Thoracic aorta (tissue), 2 donors: ENCODE data around the gene KRR1. TPM values are rescaled to one million over a fixed set of nuclear protein-coding genes. Genes with fewer than 3 reads are reported as not detected.
"Not testable (repeated sequence)": the region's sequence is repeated elsewhere in the genome, so short reads cannot be mapped to it uniquely, and the experiment has no call there.

Source experiments
- ATAC-seq: fragments of 150-250 bp; one replicate; pipeline ENCODE4 v1.8.0; 2017; ENCODE audit warnings: low read depth; ENCODE audit not compliant: insufficient number of reproducible peaks, low FRiP score
- DNase-seq: peaks from one replicate; pipeline ENCODE4 v3.0.0-alpha.2; 2020; ENCODE audit warnings: low spot score
- H3K27ac ChIP-seq, 2 donors: fragments of 200-600 bp; sonication (generic); 1 replicate in 1 of 2; 2 replicates in 1 of 2; pipeline ENCODE4 v1.5.1; 2016; ENCODE audit warnings: mild to moderate bottlenecking in 2 of 2, moderate library complexity in 2 of 2
- H3K27me3 ChIP-seq: fragments of 200-600 bp; sonication (generic); replicated peaks from 2 replicates; pipeline ENCODE4 v1.6.0; 2016; ENCODE audit warnings: mild to moderate bottlenecking; ENCODE audit not compliant: insufficient read depth
- H3K36me3 ChIP-seq: fragments of 200-600 bp; sonication (generic); one replicate; pipeline ENCODE4 v1.5.1; 2016
- H3K4me1 ChIP-seq, 2 donors: fragments of 200-600 bp; sonication (generic); 1 replicate in 1 of 2; 2 replicates in 1 of 2; pipeline versions ENCODE4 v1.5.1 to v1.6.0; 2016; ENCODE audit warnings: low read depth in 2 of 2, mild to moderate bottlenecking in 1 of 2; ENCODE audit not compliant: control insufficient read depth in 1 of 2
- H3K4me3 ChIP-seq: fragments of 200-600 bp; sonication (generic); 2 replicates; pipeline ENCODE4 v1.5.1; 2016; ENCODE audit warnings: mild to moderate bottlenecking
- H3K9me3 ChIP-seq: fragments of 200-600 bp; sonication (generic); 2 replicates; pipeline ENCODE4 v1.5.1; 2016
- total RNA-seq, 2 donors: library from RNA; depleted of rRNA; stranded (reverse); fragments of >200 nt; gene quantifications; one replicate each; pipeline versions ENCODE4 v1.1.0 to v1.2.3, GENCODE V29; 2016
- TF ChIP-seq, protein P1 (sequence below): fragments of 200-600 bp; sonication (generic); IDR thresholded peaks from one replicate; pipeline ENCODE4 v1.5.1; 2019; ENCODE audit warnings: antibody characterized with exemption

The KRR1 gene
- total RNA-seq, 2 donors from 2014 or later: 30.6 to 46.8 TPM

DNA sequence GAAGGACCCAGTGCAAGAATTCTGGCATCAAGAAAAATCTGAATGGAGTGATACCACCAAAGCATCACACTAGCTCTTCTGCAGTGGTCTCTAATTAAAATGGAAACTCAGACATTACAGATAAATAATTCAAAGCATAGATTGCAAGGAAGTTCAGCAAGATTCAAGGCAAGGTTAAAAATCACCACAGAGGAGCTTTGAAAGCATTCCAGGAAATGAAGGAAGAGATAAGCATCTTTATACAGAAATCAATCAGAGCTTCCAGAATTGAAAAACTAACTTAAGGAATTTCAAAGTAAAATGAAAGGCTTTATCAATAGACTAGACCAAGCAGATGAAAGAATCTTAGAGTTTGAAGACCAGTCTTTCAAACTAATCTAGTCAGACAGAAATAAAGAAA is 51.2 kb downstream of the KRR1 start:
- H3K27me3 ChIP-seq: no peaks in the 10 kb centered on the region
- TF ChIP-seq, protein P1, sequence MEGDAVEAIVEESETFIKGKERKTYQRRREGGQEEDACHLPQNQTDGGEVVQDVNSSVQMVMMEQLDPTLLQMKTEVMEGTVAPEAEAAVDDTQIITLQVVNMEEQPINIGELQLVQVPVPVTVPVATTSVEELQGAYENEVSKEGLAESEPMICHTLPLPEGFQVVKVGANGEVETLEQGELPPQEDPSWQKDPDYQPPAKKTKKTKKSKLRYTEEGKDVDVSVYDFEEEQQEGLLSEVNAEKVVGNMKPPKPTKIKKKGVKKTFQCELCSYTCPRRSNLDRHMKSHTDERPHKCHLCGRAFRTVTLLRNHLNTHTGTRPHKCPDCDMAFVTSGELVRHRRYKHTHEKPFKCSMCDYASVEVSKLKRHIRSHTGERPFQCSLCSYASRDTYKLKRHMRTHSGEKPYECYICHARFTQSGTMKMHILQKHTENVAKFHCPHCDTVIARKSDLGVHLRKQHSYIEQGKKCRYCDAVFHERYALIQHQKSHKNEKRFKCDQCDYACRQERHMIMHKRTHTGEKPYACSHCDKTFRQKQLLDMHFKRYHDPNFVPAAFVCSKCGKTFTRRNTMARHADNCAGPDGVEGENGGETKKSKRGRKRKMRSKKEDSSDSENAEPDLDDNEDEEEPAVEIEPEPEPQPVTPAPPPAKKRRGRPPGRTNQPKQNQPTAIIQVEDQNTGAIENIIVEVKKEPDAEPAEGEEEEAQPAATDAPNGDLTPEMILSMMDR: no peak
- H3K4me1 ChIP-seq: no peaks in the 10 kb centered on the region
- H3K4me3 ChIP-seq: no peak overlapping the region
- H3K9me3 ChIP-seq: peaks cover 8% of the 10 kb centered on the region
- no peak overlapping the region for H3K27ac ChIP-seq
- ATAC-seq: no peak
- DNase-seq: no peak
- no peaks in the 10 kb centered on the region for H3K36me3 ChIP-seq

DNA sequence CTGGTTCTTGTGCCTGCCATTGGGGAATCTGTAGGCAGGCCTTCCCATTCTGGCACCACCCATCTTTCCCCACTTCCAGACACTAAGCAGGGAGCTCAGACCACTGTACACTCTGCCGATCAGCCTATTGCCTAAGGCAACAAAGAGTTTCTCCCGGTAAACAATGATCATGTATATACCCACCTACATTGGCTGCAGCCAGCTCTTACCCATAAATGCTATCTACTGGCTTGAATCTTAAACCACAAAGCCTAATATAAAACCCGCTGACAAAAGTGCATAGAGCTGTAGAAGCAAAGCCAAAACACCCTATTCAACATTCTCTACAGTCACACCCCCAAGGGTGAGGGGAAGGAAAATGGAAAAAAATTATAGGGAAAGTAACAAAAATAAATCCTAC is 51.7 kb downstream of the KRR1 start:
- H3K36me3 ChIP-seq: no peaks in the 10 kb centered on the region
- no peak overlapping the region for H3K4me3 ChIP-seq
- H3K27me3 ChIP-seq: no peaks in the 10 kb centered on the region
- no peaks in the 10 kb centered on the region for H3K4me1 ChIP-seq
- no peak for DNase-seq
- H3K9me3 ChIP-seq: peaks cover 8% of the 10 kb centered on the region
- H3K27ac ChIP-seq: no peak overlapping the region
- no peak for ATAC-seq
- TF ChIP-seq, protein P1: no peak

DNA sequence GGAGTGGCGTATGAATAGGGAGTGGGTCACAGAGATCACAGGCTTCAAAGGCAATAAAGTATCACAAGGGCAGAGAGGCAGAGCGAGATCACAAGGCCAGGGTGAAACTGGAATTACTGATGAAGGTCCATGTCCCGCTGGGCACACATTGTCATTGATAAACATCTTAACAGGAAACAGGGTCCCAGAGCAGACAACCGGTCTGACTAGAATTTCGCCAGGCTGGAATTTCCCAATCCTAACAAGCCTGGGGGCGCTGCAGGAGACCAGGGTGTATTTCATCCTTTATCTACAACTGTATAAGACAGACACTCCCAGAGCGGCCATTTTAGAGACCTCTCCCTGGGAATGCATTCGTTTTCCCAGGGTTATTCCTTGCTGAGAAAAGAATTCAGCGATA is 53.5 kb downstream of the KRR1 start:
- H3K4me3 ChIP-seq, H3K36me3 ChIP-seq, H3K4me1 ChIP-seq, H3K27ac ChIP-seq, DNase-seq, ATAC-seq, H3K9me3 ChIP-seq, H3K27me3 ChIP-seq: not testable (repeated sequence)

DNA sequence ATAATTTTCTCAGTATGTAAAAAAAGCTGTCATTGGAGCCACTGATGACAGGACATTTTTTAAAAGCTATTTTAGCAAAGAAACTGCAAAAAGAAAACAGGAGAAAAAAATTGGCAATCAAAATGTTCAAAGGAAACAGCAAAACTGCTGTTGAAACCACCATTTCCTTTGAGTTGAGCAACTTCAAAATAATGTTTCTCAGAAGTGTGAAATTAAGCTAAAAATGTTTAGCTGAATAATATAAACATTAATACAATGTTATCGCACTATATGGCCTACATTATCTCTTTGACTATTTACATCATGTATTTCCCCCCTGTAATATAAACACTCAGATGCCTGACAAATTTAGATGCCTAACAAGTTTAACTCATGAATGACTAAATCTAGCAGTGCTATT is 54.2 kb downstream of the KRR1 start:
- Histone ChIP-seq H3K9me3 (peaks cover 3% of the 10 kb centered on the region), H3K27ac (no peak overlapping the region), H3K4me1 (no peaks in the 10 kb centered on the region), H3K4me3 (no peak overlapping the region), H3K36me3 (no peaks in the 10 kb centered on the region), H3K27me3 (no peaks in the 10 kb centered on the region)
- TF ChIP-seq, protein P1: no peak
- no peak for DNase-seq
- no peak for ATAC-seq

DNA sequence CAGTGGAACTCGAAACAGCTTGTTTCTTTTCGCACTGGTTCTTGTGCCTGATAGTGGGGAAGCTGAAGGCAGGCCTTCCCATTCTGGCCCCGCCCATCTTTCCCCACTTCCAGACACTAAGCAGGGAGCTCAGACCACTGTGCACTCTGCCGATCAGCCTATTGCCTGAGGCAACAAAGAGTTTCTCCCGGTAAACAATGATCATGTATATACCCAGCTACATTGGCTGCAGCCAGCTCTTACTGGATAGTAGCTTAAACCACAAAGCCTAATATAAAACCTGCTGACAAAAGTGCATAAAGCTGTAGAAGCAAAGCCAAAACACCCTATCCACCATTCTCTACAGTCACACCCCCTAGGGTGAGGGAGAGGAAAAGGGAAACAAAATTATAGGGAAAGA is 55.6 kb downstream of the KRR1 start:
- DNase-seq (no peak), ATAC-seq (no peak)
- H3K4me3 ChIP-seq: no peak overlapping the region
- H3K4me1 ChIP-seq: no peaks in the 10 kb centered on the region
- peaks cover 3% of the 10 kb centered on the region for H3K9me3 ChIP-seq
- no peaks in the 10 kb centered on the region for H3K27me3 ChIP-seq
- H3K27ac ChIP-seq: no peak overlapping the region
- no peaks in the 10 kb centered on the region for H3K36me3 ChIP-seq
- TF ChIP-seq, protein P1: no peak

DNA sequence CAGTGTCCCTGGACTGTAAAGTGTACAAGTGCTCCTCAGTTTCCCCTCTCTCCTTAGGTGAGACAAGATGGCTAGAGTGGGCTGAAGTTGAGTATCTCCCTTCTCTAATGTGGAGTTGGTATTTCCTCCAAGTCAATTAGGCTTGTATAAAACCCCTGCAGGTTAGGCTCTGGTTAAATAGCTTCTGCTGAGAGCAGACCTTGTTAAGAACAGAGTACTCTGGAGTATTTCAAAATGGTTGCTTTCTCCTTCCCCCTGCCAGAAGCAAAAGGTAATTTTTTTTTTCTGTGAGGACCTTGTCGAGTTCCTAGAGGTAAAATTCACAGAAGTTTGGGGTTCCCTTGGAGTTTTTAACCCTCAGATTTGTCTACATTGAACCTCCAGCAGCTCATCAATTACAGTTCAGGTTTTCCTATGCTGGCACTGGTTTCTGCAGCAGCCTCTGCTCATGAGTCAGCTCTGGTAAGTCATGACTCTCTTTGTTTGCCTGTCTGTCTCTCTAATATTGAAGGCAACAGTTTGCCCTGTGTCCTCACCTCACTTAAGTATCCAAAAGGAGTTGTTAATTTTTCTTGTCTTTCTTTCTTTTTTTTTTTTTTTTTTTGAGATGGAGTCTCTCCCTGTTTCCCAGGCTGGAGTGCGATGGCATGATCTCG is 58.6 kb downstream of the KRR1 start:
- no peak for DNase-seq

More for the DNA sequence above, 58.6 kb downstream of the KRR1 start:
- TF ChIP-seq, protein P1: no peak
- Histone ChIP-seq H3K4me1 (no peaks in the 10 kb centered on the region), H3K4me3 (no peak overlapping the region), H3K27ac (no peak overlapping the region), H3K36me3 (no peaks in the 10 kb centered on the region), H3K9me3 (no peaks in the 10 kb centered on the region), H3K27me3 (no peaks in the 10 kb centered on the region)
- no peak for ATAC-seq
